Measurements from ENCODE around the gene SAP130. TPM values are rescaled to one million over a fixed set of nuclear protein-coding genes. Genes with fewer than 3 reads are reported as not detected.

Gene SAP130
- total RNA-seq, 4 donors from 2014 or later = 7.3 to 13.2 (median 8.9) TPM

GRCh38 chr2:128038411-128038810, 10.6 kb upstream of the SAP130 start:
- TF ChIP-seq CTCF (IDR thresholded peaks at IDR 0.05; ENCODE audit: low read depth) = no peak

DNA sequence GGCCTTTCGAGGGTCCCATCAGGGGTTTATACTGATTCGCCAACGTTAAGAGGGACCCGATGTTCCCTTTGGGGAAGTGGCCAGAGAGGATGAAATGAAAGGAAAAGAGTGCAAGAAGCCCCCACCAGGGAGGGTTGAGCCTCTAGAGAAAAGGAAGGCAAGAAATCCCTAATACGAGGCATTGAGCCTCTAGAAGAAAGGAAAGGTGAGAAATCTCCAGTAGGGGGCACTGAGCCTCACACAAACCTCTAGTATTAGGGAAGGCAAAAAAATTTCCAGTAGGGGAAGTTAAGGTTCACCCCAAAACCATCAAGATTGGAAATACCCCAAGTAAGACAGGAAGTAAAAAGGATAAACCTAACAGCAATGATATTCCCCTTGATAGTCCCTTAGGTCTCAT, 9.8 kb upstream of the SAP130 start:
- no peak for TF ChIP-seq CTCF (IDR thresholded peaks at IDR 0.05; ENCODE audit: low read depth)

GRCh38 chr2:128036748-128037607, 9.1 kb upstream of the SAP130 start:
- TF ChIP-seq CTCF (IDR thresholded peaks at IDR 0.05; ENCODE audit: low read depth) = no peak

- TF ChIP-seq CTCF (IDR thresholded peaks at IDR 0.05; ENCODE audit: low read depth) = no peak
Measured at GRCh38 chr2:128032092-128032491, 4.2 kb upstream of the SAP130 start.

DNA sequence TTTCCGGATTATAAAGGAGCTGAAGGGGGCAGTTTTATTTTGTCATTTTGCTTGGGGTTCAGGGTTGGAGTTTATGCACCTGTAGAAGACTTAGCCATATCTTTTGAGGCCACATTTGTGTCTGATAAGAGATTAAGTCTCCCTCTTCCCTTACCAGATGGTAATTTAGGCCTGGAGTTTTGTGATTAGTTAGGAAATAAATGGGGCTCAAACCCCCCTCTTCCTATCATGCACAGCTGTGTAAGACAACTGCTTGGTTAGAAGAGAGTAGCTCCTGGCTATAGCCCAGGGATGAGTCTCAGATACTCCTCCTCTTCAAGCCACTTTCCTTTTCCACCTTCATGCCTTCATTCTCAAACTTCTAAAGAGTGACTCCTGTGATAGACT, 802 bp upstream of the SAP130 start:
- no peak for TF ChIP-seq CTCF (IDR thresholded peaks at IDR 0.05; ENCODE audit: low read depth)

DNA sequence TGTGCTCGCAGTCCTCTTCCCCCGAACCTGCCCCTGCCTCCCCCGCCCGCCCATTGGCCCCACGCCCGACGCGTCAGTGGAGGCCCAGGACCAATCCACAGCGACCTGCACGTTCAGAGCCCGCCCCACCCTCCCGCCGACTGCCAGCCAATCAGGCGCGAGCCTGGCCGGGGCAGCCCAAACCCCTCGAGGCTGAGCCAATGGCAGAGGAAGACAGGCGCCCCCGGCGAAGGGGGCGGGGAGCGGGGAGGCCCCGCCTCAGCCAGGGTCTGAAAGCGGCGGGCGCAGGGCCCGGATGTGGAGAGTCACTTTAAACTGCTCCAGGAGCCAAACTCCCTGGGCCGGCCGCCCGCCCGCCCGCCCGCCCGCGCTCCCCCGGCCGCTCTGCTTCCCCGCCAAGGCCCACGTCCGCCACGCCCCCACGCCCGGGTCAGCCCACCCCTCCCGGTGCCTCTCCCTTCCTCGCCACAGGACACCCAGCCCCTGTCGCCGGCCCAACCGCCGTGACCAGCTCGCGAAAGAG, 520 bp downstream of the SAP130 start:
- no peak for TF ChIP-seq CTCF (IDR thresholded peaks at IDR 0.05; ENCODE audit: low read depth)

- no peak for TF ChIP-seq CTCF (IDR thresholded peaks at IDR 0.05; ENCODE audit: low read depth)
Measured at GRCh38 chr2:128026448-128027277, 1.2 kb downstream of the SAP130 start.

All from subcutaneous adipose tissue (tissue), 4 donors.